ENCODE measurements around the gene USP35. TPM values are rescaled to one million over a fixed set of nuclear protein-coding genes. Genes with fewer than 3 reads are reported as not detected.

Gene USP35
- total and polyA plus RNA-seq, 9 donors = 8.0 to 18.6 (median 9.7) TPM

DNA sequence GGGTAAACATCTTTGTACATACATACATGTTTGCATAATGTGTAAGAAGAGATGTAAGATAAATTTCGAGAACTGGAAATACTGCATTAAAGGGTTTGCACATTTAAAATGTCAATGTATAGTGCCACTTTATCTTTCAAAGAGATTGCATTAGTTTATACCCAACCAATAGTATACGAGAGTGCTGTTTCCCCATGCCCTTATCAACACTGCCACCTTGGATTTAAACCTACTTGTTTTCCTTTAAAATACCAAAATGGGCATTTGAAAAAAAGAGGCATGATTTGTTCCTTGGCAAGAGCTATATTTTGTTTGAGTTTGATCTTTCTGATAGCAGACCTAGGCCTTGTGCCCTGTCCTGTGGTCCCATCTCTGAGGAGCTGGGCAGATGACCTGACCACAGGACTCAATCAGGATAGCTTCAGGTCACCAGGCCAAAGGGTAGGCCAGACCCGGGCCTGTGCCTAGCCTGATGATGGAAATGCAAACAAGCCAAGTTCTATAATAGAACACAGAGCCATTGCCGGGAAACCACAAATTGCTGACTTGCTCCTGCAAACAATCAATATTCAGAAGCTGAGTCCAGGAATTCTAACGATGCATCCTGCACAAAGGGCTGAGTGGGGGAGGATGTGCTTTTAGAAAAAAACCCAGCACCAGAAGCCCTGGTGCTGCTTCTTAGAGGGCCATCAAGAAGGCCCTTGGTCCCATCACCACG lies 32.4 kb upstream of the USP35 start:
- DNase-seq = no peak
- Histone ChIP-seq H3K4me1 (ENCODE audit: insufficient read depth) (peaks cover 22% of the 10 kb centered on the region), H3K27ac (no peak overlapping the region), H3K4me3 (no peak overlapping the region), H3K9me3 (no peaks in the 10 kb centered on the region), H3K27me3 (no peaks in the 10 kb centered on the region), H3K36me3 (no peaks in the 10 kb centered on the region)
- intact Hi-C loops (cut with DNase I) = no loop called here
- WGBS, 3 donors = 52 to 54% (median 54%) methylated on average over 6 of the region's 6 CpGs
- no peak for TF ChIP-seq EP300 (IDR thresholded peaks at IDR 0.05)
- TF ChIP-seq, protein P1, sequence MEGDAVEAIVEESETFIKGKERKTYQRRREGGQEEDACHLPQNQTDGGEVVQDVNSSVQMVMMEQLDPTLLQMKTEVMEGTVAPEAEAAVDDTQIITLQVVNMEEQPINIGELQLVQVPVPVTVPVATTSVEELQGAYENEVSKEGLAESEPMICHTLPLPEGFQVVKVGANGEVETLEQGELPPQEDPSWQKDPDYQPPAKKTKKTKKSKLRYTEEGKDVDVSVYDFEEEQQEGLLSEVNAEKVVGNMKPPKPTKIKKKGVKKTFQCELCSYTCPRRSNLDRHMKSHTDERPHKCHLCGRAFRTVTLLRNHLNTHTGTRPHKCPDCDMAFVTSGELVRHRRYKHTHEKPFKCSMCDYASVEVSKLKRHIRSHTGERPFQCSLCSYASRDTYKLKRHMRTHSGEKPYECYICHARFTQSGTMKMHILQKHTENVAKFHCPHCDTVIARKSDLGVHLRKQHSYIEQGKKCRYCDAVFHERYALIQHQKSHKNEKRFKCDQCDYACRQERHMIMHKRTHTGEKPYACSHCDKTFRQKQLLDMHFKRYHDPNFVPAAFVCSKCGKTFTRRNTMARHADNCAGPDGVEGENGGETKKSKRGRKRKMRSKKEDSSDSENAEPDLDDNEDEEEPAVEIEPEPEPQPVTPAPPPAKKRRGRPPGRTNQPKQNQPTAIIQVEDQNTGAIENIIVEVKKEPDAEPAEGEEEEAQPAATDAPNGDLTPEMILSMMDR (IDR thresholded peaks at IDR 0.05) = no peak
- no peak for TF ChIP-seq POLR2A (IDR thresholded peaks at IDR 0.05)

DNA sequence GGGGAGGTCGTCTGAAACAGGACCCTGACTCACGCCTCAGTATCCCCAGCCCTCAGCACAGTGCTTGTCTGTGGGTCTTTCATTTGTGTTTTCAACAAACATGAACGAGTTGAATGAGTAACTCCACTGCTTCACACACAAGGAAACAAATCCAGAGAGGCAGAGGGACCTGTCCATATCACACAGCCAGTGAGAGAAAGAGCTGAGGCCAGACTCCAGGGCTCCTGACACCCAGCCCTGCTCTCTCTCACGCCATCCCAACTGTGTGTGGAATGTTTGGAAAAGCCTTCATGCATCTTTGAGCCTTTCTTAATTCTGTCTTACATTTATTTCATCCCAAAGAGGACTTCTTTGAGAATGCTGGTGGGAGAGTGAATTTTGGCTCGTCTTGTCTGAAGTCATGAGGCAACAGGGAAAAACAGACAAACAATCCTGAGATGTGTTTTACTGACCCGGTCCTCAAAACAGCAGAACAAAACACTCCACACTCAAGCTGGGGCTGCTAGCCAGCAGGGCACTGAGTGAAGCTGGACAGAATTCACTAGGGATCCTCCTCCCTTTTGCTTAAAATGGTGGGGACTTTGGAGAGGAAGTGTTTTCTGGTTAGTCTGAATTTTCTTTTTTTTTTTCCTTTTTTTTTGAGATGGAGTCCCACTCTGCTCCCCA lies 29.6 kb upstream of the USP35 start:
- H3K9me3 ChIP-seq = no peaks in the 10 kb centered on the region
- peaks cover 43% of the 10 kb centered on the region for H3K4me1 ChIP-seq (ENCODE audit: insufficient read depth)
- DNase-seq = peak in 3 of 5 donors; percentile 54 to 71 (median 63)
- TF ChIP-seq POLR2A (IDR thresholded peaks at IDR 0.05) (no peak), EP300 (IDR thresholded peaks at IDR 0.05) (no peak)
- TF ChIP-seq, protein P1 (IDR thresholded peaks at IDR 0.05) = no peak
- intact Hi-C loops (cut with DNase I) = no loop called here
- H3K36me3 ChIP-seq = no peaks in the 10 kb centered on the region
- no peak overlapping the region for H3K4me3 ChIP-seq
- H3K27me3 ChIP-seq = no peaks in the 10 kb centered on the region
- H3K27ac ChIP-seq = peak overlapping the region; percentile 15 to 67
- 29 to 36% (median 30%) methylated on average over 6 of the region's 6 CpGs for WGBS, 3 donors

DNA sequence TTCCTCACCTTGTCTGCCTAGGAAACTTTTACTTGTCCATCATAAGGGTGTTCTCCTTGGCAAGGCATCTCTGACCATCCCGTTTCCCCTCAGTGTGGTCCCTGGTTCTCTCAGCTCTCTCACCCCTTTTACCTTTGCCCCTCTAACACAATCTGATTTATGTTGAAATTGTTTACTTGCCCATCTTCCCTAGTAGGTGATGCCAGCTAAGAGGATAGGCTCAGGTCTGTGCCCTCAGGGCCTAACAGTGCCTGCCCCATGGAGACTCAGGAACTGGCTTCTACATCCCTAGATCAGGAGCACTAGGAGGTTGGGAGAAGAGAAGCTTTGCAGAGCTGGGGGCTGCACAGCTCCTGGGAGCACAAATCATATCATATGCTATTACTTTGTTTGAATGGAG lies 28.2 kb upstream of the USP35 start:
- intact Hi-C loops (cut with DNase I) = loop anchor here in 2 of 4 donors (10.0 kb wide), 1 partner anchor 254 kb away; the partner anchor contains the start of gene GAB2 (in 2 of the 2)
- WGBS, 3 donors = 89 to 98% (median 93%) methylated on average over 1 of the region's 1 CpG
- TF ChIP-seq, protein P1 (IDR thresholded peaks at IDR 0.05) = no peak
- no peak for TF ChIP-seq EP300 (IDR thresholded peaks at IDR 0.05)
- TF ChIP-seq POLR2A (IDR thresholded peaks at IDR 0.05) = no peak

DNA sequence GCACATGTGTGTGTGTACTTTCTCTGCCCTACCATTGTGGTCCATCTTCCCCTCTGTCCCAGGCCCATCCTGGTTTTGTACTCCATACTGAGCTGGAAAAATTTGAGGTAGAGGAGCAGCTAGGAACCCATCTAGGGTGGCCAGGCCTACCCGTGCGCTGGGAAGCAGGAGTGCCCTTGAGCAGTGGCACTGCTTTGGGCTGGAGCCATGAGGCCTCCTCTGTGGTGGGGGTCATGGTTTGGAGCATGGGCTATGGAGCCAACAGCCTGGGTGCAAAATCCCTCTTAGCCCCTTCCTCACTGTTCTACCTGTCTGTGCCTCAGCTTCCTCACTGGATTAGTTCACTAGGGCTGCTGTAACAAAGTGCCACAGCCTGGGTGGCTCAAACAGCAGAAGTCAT lies 27.4 kb upstream of the USP35 start:
- Histone ChIP-seq H3K36me3 (no peaks in the 10 kb centered on the region), H3K4me3 (no peak overlapping the region), H3K4me1 (ENCODE audit: insufficient read depth) (peaks cover 47% of the 10 kb centered on the region), H3K9me3 (no peaks in the 10 kb centered on the region), H3K27ac (peak overlapping the region; percentile 7 to 69), H3K27me3 (no peaks in the 10 kb centered on the region)
- 93 to 96% (median 93%) methylated on average over 2 of the region's 2 CpGs for WGBS, 3 donors
- TF ChIP-seq EP300 (IDR thresholded peaks at IDR 0.05) (no peak), POLR2A (IDR thresholded peaks at IDR 0.05) (no peak)
- TF ChIP-seq, protein P1 (IDR thresholded peaks at IDR 0.05) = no peak
- peak in 1 of 5 donors; percentile 25 for DNase-seq
- intact Hi-C loops (cut with DNase I) = loop anchor here in 2 of 4 donors (10.0 kb wide), 1 partner anchor 253 kb away; the partner anchor contains the start of gene GAB2 (in 2 of the 2)

More for the DNA sequence above, 28.2 kb upstream of the USP35 start:
- H3K4me3 ChIP-seq = no peak overlapping the region
- no peaks in the 10 kb centered on the region for H3K9me3 ChIP-seq
- H3K4me1 ChIP-seq (ENCODE audit: insufficient read depth) = peaks cover 45% of the 10 kb centered on the region
- H3K27me3 ChIP-seq = no peaks in the 10 kb centered on the region
- no peaks in the 10 kb centered on the region for H3K36me3 ChIP-seq
- H3K27ac ChIP-seq = peak overlapping the region in 1 of 2 donors; percentile 67
- DNase-seq = no peak
